ENCODE measurements around the gene ZNF385B.

The ZNF385B gene

DNA sequence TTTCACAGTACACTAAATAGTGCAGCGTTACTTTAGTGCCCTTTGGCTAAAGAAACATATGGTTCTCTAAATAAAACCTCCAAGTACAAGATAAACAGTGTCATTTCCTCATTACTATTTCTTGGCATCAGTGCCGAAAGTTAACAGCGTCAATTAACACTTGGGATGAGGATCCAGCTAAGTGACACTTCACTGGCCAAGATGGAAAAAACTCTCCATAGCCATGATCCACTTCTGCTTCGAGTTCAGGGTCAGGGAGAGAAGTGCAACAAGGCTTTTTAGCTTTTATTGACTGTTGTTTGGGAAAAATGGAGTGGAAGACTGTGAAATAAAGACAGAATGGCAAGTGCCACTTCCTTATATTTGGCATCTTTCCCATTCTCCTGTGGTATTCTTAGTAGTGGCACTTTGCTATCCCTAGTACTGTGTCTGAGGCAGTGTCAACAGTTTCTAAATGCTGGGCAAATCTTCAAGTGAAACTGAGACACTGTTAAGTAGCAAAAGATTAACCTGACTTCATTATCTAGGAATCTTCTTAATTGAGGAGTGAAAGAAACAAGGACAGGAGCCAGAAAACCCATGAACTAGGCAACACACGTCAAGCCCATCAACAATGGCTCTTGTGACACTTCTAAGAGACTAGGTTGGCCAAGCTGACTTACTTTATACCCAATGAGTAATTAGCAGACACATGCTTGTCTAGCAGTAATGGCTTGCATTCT, 374.2 kb downstream of the ZNF385B start:
- no peak overlapping the region for H3K4me3 ChIP-seq (ENCODE audit: low read depth, low read length)
- TF ChIP-seq CTCF (IDR thresholded peaks at IDR 0.05; ENCODE audit: borderline replicate concordance, insufficient read depth, low read depth, low read length), result no peak

DNA sequence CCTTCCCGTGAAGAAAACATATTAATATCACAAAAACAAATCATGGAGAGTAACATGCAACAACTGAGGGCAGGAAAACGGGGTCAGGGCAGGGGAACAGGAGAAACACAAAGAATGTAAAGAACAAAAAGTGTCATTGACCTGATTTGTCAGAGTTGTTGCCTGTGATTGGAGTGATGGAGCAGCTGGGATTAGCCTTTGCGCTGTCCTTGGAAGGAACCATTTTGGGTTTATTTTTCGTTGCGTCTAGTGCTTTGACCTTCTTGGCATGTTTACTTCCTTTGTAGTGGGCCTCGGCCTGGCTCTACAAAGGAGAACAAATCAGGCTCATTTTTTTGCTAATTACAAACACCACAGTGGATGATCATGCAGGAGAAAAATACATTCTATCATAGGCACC, 378.3 kb downstream of the ZNF385B start:
- TF ChIP-seq CTCF (IDR thresholded peaks at IDR 0.05; ENCODE audit: borderline replicate concordance, insufficient read depth, low read depth, low read length), result no peak
- no peak overlapping the region for H3K4me3 ChIP-seq (ENCODE audit: low read depth, low read length)

DNA sequence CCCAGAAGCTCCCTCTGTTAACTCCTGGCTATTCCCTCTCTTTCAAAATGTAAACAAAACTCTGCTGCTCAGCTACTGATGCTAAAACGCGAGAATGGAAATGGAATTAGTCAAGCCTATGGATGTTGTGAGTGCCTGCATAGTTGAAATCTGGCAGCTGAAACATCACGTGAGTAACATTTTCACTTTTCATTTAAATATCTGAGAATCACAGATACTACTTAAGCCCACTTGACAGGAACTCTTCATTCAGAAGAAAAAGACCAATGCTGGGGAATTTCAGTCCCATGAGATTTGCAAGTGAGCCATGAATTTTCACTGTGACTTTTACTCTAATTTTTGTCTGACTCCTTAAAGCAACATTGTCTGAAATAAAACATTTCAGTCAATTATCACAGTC, 381.5 kb downstream of the ZNF385B start:
- H3K4me3 ChIP-seq (ENCODE audit: low read depth, low read length), result no peak overlapping the region
- no peak for TF ChIP-seq CTCF (IDR thresholded peaks at IDR 0.05; ENCODE audit: borderline replicate concordance, insufficient read depth, low read depth, low read length)

GRCh38 chr2:179478771-179479170, 382.6 kb downstream of the ZNF385B start:
- TF ChIP-seq CTCF (IDR thresholded peaks at IDR 0.05; ENCODE audit: borderline replicate concordance, insufficient read depth, low read depth, low read length), result no peak
- no peak overlapping the region for H3K4me3 ChIP-seq (ENCODE audit: low read depth, low read length)

- TF ChIP-seq CTCF (IDR thresholded peaks at IDR 0.05; ENCODE audit: borderline replicate concordance, insufficient read depth, low read depth, low read length), result no peak
- H3K4me3 ChIP-seq (ENCODE audit: low read depth, low read length), result no peak overlapping the region
Measured at GRCh38 chr2:179470992-179471391, 390.4 kb downstream of the ZNF385B start.

DNA sequence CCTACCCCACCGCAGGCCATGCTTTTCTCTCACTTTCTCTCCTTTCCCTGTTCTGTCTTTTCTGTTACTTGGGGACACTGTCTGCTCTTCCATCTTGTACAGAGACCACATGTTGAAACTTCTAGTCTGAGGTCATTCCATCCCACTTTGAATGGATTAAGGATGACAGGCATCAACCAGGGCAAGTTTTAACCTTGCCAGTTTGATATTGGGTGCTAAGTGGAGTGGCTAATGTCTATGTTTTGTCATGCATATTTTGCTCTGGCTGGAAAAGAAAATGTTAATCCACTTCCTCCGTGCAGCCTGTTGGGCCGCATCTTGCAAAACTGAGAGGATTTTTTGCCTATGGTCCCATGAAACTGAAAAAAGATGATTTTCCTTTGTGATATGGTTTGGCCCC, 391.3 kb downstream of the ZNF385B start:
- TF ChIP-seq CTCF (IDR thresholded peaks at IDR 0.05; ENCODE audit: borderline replicate concordance, insufficient read depth, low read depth, low read length), result no peak
- H3K4me3 ChIP-seq (ENCODE audit: low read depth, low read length), result no peak overlapping the region

DNA sequence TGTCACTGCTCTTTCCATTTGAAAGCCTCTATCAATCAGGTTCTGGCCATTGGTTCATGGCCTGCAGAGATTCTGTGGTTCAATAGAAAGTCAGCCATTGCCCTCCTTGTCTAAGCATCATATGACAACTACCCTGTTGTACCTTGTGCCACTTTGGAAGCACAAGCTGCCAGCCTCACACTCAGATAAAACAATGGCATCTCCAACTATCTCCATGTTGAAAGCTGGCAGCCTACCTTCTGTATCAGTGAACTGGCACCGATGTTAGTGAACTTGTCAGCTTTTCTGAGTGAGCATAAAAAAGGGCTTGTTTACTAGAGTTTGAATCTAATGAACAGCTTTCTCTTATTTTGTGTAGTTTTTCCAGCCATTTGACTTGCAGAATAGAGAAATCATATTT, 393.5 kb downstream of the ZNF385B start:
- no peak for TF ChIP-seq CTCF (IDR thresholded peaks at IDR 0.05; ENCODE audit: borderline replicate concordance, insufficient read depth, low read depth, low read length)
- H3K4me3 ChIP-seq (ENCODE audit: low read depth, low read length), result no peak overlapping the region
